ENCODE data around the gene ABCC4. TPM values are rescaled to one million over a fixed set of nuclear protein-coding genes. Genes with fewer than 3 reads are reported as not detected.

ABCC4 gene
- total RNA-seq, 1 donor from 2014 or later: 1.7 TPM

- H3K36me3 Mint-ChIP-seq (ENCODE audit: unreplicated experiment): no peaks in the 10 kb centered on the region
These were observed 154.8 kb downstream of the ABCC4 start for GRCh38 chr13:95146486-95146885.

GRCh38 chr13:95145587-95145986, 155.7 kb downstream of the ABCC4 start:
- Mint-ChIP-seq H3K36me3 (ENCODE audit: unreplicated experiment) (no peaks in the 10 kb centered on the region), H3K9me3 (ENCODE audit: unreplicated experiment) (peaks cover 2% of the 10 kb centered on the region), H3K4me1 (ENCODE audit: low read depth, unreplicated experiment) (no peaks in the 10 kb centered on the region), H3K27me3 (ENCODE audit: unreplicated experiment) (no peaks in the 10 kb centered on the region), H3K27ac (ENCODE audit: unreplicated experiment) (no peak overlapping the region), H3K4me3 (ENCODE audit: unreplicated experiment) (no peak overlapping the region)
- TF ChIP-seq CTCF (IDR thresholded peaks at IDR 0.05; ENCODE audit: partially characterized antibody, unreplicated experiment): no peak
- DNase-seq: no peak

More at GRCh38 chr13:95146486-95146885, 154.8 kb downstream of the ABCC4 start:
- no peak overlapping the region for H3K4me3 Mint-ChIP-seq (ENCODE audit: unreplicated experiment)
- H3K9me3 Mint-ChIP-seq (ENCODE audit: unreplicated experiment): peaks cover 2% of the 10 kb centered on the region
- TF ChIP-seq CTCF (IDR thresholded peaks at IDR 0.05; ENCODE audit: partially characterized antibody, unreplicated experiment): no peak
- DNase-seq: no peak
- no peak overlapping the region for H3K27ac Mint-ChIP-seq (ENCODE audit: unreplicated experiment)
- H3K4me1 Mint-ChIP-seq (ENCODE audit: low read depth, unreplicated experiment): no peaks in the 10 kb centered on the region
- H3K27me3 Mint-ChIP-seq (ENCODE audit: unreplicated experiment): no peaks in the 10 kb centered on the region

GRCh38 chr13:95140502-95140901, 160.7 kb downstream of the ABCC4 start:
- DNase-seq: no peak
- Mint-ChIP-seq H3K9me3 (ENCODE audit: unreplicated experiment) (peaks cover 2% of the 10 kb centered on the region), H3K27me3 (ENCODE audit: unreplicated experiment) (no peaks in the 10 kb centered on the region), H3K36me3 (ENCODE audit: unreplicated experiment) (no peaks in the 10 kb centered on the region), H3K4me1 (ENCODE audit: low read depth, unreplicated experiment) (no peaks in the 10 kb centered on the region), H3K27ac (ENCODE audit: unreplicated experiment) (no peak overlapping the region), H3K4me3 (ENCODE audit: unreplicated experiment) (no peak overlapping the region)
- no peak for TF ChIP-seq CTCF (IDR thresholded peaks at IDR 0.05; ENCODE audit: partially characterized antibody, unreplicated experiment)

GRCh38 chr13:95138876-95139585, 162.2 kb downstream of the ABCC4 start:
- Mint-ChIP-seq H3K27me3 (ENCODE audit: unreplicated experiment) (no peaks in the 10 kb centered on the region), H3K36me3 (ENCODE audit: unreplicated experiment) (no peaks in the 10 kb centered on the region), H3K4me3 (ENCODE audit: unreplicated experiment) (no peak overlapping the region), H3K9me3 (ENCODE audit: unreplicated experiment) (no peaks in the 10 kb centered on the region), H3K27ac (ENCODE audit: unreplicated experiment) (no peak overlapping the region), H3K4me1 (ENCODE audit: low read depth, unreplicated experiment) (no peaks in the 10 kb centered on the region)
- no peak for TF ChIP-seq CTCF (IDR thresholded peaks at IDR 0.05; ENCODE audit: partially characterized antibody, unreplicated experiment)
- DNase-seq: no peak

GRCh38 chr13:95137096-95137495, 164.2 kb downstream of the ABCC4 start:
- H3K27me3 Mint-ChIP-seq (ENCODE audit: unreplicated experiment): peaks cover 1% of the 10 kb centered on the region
- no peaks in the 10 kb centered on the region for H3K9me3 Mint-ChIP-seq (ENCODE audit: unreplicated experiment)
- no peak for TF ChIP-seq CTCF (IDR thresholded peaks at IDR 0.05; ENCODE audit: partially characterized antibody, unreplicated experiment)
- no peaks in the 10 kb centered on the region for H3K36me3 Mint-ChIP-seq (ENCODE audit: unreplicated experiment)
- no peak overlapping the region for H3K27ac Mint-ChIP-seq (ENCODE audit: unreplicated experiment)
- H3K4me1 Mint-ChIP-seq (ENCODE audit: low read depth, unreplicated experiment): no peaks in the 10 kb centered on the region
- no peak overlapping the region for H3K4me3 Mint-ChIP-seq (ENCODE audit: unreplicated experiment)
- no peak for DNase-seq

Data from glutamatergic neuron (in vitro differentiated cells).